Type B pancreatic cell (in vitro differentiated cells): ENCODE measurements around the gene TBC1D22A. TPM values are rescaled to one million over a fixed set of nuclear protein-coding genes. Genes with fewer than 3 reads are reported as not detected.

ENCODE experiments used
- DNase-seq: peaks from one replicate; pipeline ENCODE4 v3.0.0; 2021; ENCODE audit warnings: mixed read lengths; ENCODE audit not compliant: unreplicated experiment; ENCODE audit errors: extremely low spot score
- H3K27ac Mint-ChIP-seq: 2 replicates; pipeline ENCODE4 v1.8.0; 2021; ENCODE audit warnings: mild to moderate bottlenecking, mixed read lengths
- H3K27me3 Mint-ChIP-seq: 2 replicates; pipeline ENCODE4 v1.8.0; 2021; ENCODE audit warnings: mixed read lengths
- H3K36me3 Mint-ChIP-seq: 2 replicates; pipeline ENCODE4 v1.8.0; 2021; ENCODE audit warnings: mixed read lengths
- H3K4me1 Mint-ChIP-seq: one replicate; pipeline ENCODE4 v1.8.0; 2021; ENCODE audit warnings: mixed read lengths; ENCODE audit not compliant: unreplicated experiment
- H3K4me3 Mint-ChIP-seq: 2 replicates; pipeline ENCODE4 v1.8.0; 2021; ENCODE audit warnings: mild to moderate bottlenecking, mixed read lengths
- H3K9me3 Mint-ChIP-seq: 2 replicates; pipeline ENCODE4 v1.8.0; 2021; ENCODE audit warnings: mixed read lengths
- CTCF ChIP-seq: fragments of 200-600 bp; sonication (generic); conservative IDR thresholded peaks from 2 replicates; pipeline ENCODE4 v1.5.0; 2021; ENCODE audit warnings: antibody characterized with exemption, mild to moderate bottlenecking
- total RNA-seq: library from RNA; stranded (reverse); gene quantifications from 2 replicates; pipeline ENCODE4 v1.2.1, GENCODE V29; 2021; ENCODE audit warnings: low replicate concordance

Gene TBC1D22A
- total RNA-seq, 1 donor from 2014 or later = 16.2 TPM

GRCh38 chr22:47123827-47124442 is 361.5 kb downstream of the TBC1D22A start:
- Mint-ChIP-seq H3K9me3 (no peaks in the 10 kb centered on the region), H3K36me3 (no peaks in the 10 kb centered on the region), H3K27me3 (no peaks in the 10 kb centered on the region), H3K27ac (peak overlapping the region; percentile 73), H3K4me3 (no peak overlapping the region), H3K4me1 (peaks cover 10% of the 10 kb centered on the region)
- no peak for DNase-seq
- TF ChIP-seq CTCF = no peak

- H3K9me3 Mint-ChIP-seq = no peaks in the 10 kb centered on the region
- no peak for DNase-seq
- TF ChIP-seq CTCF = no peak
- H3K36me3 Mint-ChIP-seq = no peaks in the 10 kb centered on the region
- H3K4me1 Mint-ChIP-seq = peaks cover 10% of the 10 kb centered on the region
- H3K27ac Mint-ChIP-seq = peak overlapping the region; percentile 73
- H3K27me3 Mint-ChIP-seq = no peaks in the 10 kb centered on the region
- H3K4me3 Mint-ChIP-seq = no peak overlapping the region
Observed at GRCh38 chr22:47124451-47124881, 362.0 kb downstream of the TBC1D22A start.

GRCh38 chr22:47124961-47125360 is 362.5 kb downstream of the TBC1D22A start:
- no peaks in the 10 kb centered on the region for H3K9me3 Mint-ChIP-seq
- H3K36me3 Mint-ChIP-seq = peaks cover 3% of the 10 kb centered on the region
- no peak for DNase-seq
- H3K4me1 Mint-ChIP-seq = peaks cover 14% of the 10 kb centered on the region
- H3K27me3 Mint-ChIP-seq = no peaks in the 10 kb centered on the region
- no peak for TF ChIP-seq CTCF
- H3K4me3 Mint-ChIP-seq = no peak overlapping the region
- H3K27ac Mint-ChIP-seq = peak overlapping the region; percentile 6

- Mint-ChIP-seq H3K9me3 (no peaks in the 10 kb centered on the region), H3K4me3 (no peak overlapping the region), H3K27me3 (no peaks in the 10 kb centered on the region), H3K36me3 (peaks cover 3% of the 10 kb centered on the region), H3K4me1 (peaks cover 18% of the 10 kb centered on the region), H3K27ac (peak overlapping the region; percentile 6)
- no peak for DNase-seq
- peak; percentile 46 for TF ChIP-seq CTCF
Observed at GRCh38 chr22:47125603-47126002, 363.2 kb downstream of the TBC1D22A start.

GRCh38 chr22:47126344-47126811 is 363.9 kb downstream of the TBC1D22A start:
- peaks cover 3% of the 10 kb centered on the region for H3K36me3 Mint-ChIP-seq
- no peak overlapping the region for H3K4me3 Mint-ChIP-seq
- H3K27ac Mint-ChIP-seq = no peak overlapping the region
- no peaks in the 10 kb centered on the region for H3K9me3 Mint-ChIP-seq
- H3K4me1 Mint-ChIP-seq = peaks cover 21% of the 10 kb centered on the region
- no peak for DNase-seq
- TF ChIP-seq CTCF = no peak
- no peaks in the 10 kb centered on the region for H3K27me3 Mint-ChIP-seq
